GM19324 (cell line): ENCODE results near the gene CYB5A.

Experiments used
- ATAC-seq: cut with Tn5 transposase; IDR thresholded peaks from one replicate; pipeline ENCODE4 v1.9.1; 2021; ENCODE audit warnings: mild to moderate bottlenecking, moderate library complexity; ENCODE audit not compliant: unreplicated experiment, low FRiP score

CYB5A gene

DNA sequence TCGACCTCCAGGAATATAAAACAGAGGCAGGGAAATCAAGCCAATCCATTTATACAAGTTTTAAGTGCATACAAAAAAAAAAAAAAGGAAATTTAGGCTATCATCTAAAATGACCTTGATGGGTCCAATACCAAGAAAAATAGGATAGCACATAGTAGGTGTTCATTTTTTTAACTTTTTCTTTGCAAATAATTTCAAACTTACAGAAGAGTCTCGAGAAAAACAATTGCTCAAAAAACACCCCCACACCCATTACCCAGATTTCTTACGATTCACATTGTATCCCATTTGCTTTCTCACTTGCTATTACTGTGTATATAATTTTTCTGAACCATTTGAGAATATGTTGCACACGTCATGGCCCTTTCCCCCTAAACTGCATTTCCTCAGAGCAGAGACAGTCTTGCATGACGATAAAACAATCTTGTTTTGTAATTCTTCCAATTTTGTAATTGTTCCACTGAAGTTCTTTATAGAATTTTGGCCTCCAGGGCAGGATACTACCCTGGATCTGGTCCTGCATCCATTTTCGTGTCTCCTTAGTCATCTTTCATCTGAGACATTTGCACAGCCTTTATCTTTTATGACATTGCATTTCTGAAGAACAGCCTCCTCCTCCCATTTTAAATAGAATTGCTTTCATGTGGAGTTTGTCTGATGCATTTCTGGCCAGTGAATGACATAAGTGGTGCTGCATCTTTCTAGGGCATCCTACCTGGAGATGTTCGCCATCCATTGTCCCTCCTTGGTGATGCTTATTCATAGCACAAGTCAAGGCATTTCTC is 68.9 kb downstream of the CYB5A start:
- ATAC-seq = no peak

DNA sequence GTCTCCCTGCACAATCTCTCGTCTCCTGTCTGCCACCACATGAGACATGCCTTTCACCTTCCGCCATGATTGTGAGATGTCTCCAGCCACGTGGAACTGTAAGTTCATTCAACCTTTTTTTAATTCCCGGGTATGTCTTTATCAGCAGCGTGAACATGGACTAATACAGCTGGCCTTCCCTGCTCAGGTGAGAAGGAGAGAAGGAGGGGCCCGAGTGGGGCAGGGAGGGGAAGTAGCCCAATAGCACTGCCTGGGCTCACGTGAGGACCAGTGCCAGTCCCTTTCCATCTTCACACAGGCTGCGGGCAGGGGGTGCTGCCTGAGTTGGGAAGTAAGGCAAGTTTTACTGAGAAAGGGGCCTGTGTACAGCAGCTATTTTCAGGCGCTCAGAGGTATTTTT is 70.7 kb downstream of the CYB5A start:
- ATAC-seq = no peak

DNA sequence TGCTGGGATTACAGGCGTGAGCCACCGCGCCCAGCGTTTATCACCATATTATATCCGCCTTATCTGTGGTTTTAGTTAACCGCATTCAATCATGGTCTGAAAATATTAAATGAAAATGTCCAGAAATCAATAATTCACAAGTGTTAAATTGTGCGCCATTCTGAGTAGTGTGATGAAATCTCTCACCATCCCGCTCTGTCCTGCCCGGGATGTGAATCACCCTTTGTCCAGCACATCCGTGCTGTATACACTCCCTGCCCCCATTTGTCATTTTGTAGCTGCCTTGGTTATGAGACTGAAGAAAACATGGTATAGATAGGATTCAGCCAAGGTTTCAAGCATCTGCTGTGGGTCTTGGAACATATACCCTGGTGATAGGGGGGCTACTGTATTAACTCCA is 72.7 kb downstream of the CYB5A start:
- no peak for ATAC-seq

DNA sequence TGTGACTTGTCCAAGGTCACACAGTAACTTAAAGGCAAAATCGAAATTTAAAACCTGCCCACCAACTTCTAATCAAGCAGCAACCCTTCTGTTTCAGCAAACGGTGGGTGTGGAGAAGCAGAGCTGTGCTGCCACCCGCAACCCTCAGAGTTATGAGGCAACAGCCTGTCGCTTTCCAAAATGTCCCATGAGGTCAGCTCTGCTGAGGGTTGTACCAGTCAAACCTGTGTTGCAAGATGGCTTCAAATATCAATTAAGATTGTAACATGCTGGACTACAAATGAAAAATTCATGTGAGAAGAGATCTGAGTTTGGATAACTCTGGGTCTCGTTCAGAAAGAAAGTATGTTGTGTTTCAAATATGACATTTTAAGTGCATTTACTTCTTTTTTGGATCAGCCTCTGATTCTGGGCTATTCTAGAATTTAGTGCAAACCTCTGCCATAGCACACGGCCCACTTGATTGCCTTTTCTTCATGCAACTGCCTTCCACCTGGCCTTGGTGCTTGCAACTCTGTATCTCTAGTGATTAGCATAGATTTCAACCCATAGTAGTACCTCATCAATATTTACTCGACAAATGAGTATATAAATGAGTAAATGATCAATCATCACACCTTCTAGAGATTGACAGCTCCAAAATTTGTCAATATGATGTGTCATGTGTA is 74.2 kb downstream of the CYB5A start:
- no peak for ATAC-seq

DNA sequence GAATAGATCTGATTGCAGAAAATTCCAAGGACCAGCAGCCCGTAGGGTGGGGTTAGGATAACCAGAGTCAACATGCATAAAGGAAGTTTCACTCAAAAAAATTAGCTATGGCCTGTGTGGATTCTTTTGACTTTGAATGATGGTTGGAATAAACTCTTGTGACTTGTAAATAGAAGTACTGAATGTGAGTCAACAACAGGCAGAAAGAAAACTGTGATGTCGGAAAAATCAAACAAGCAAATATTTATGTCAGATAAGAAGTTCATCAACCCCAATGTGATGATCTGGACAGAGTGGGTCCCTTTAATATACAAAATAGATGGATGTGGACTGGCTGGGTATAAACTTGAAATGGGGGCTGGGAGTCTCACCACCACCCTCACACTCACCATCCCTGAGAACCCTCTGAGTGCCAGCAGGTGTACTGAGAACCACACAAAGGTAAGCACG is 75.1 kb downstream of the CYB5A start:
- no peak for ATAC-seq

DNA sequence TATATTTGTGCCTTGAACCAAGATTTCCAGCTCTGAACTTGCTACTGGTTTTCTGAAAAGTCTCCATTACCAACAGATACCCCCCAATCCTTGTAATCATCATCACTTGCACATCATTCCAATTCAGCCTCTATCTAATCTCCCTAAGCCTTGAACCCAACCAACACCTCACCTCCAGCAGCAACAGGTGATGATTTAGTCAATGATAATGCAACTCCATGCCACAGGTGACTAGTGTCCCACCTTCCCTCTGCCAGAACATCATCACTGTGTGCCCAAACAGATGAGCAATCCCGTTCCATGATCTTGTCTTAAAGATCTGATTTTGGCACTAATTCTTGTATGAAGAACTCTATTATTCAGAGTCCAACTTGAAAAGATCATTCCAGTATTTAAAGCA is 75.9 kb downstream of the CYB5A start:
- no peak for ATAC-seq

DNA sequence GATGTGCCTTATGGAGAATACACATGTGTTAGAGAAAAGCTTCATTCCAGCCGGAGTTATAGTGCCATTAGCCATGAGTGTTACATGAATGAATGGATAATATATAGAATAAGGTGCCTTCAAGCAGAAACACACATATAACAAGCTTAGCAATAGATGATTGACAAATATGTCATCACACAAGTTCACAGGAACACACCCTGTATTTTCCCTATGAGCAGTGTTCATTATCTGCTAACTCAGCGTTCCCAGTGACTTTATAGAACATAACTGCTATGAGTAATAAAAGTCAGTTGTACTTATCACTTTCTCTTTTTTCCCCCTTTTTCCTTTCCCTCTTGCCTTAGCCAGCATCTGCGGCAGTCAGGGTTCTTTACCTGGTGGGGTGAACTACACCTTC is 78.3 kb downstream of the CYB5A start:
- no peak for ATAC-seq

DNA sequence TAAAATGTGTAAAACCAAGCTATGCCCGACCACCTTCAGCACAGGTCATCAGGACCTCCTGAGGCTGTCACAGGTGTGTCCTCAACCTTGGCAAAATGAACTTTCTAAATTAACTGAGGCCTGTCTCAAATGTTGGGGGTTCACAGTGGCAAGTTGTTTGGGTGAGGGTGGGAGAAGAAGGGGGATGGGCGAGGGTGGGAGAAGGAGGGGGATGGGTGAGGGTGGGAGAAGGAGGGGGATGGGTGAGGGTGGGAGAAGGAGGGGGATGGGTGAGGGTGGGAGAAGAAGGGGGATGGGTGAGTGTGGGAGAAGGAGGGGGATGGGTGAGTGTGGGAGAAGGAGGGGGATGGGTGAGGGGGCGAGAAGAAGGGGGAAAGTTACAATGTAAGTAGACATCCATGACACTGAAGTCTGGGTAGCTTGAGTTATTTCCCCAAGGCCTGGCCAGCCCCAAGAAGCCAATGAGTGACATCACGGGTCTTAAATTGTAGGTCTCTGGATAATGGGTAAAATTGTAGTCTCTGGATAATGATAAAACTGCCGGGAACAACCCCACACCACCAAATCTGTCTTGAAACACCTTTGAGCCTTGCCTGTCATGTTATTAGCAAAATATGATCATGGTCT is 87.1 kb downstream of the CYB5A start:
- ATAC-seq = no peak

DNA sequence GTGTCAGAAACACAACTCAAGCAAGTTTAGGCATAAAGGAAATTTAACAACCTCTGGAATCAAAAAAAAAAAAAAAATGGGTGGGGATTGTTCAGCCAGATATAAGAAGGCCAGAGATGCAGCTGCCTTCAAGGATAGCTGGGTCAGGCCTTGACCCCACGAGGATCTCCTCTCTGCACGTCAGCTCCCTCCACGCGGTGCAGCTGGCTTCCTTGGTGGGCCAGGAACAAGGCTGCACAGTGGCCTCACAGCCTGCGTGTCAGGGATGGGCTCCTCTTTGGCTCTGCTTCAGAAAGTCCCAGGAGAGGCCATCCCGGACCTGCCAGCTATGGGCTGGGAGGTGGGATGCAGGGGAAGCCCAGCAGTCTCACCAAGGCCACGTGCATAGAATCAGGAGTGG is 88.0 kb downstream of the CYB5A start:
- ATAC-seq = no peak
